HepG2 (cell line): ENCODE measurements around the gene BAIAP2L2. TPM values are rescaled to one million over a fixed set of nuclear protein-coding genes. Genes with fewer than 3 reads are reported as not detected.
A peak's percentile ranks its signal among the peaks of the same experiment; 100 is the strongest.

Experiments
- CBX1 ChIP-seq: IDR thresholded peaks from one replicate; pipeline ENCODE4 v1.6.1; 2016; ENCODE audit warnings: antibody characterized with exemption, low read depth
- HMGXB3 ChIP-seq: sonication (generic); formaldehyde crosslinking; IDR thresholded peaks from 2 replicates; pipeline ENCODE4 v1.4.0; 2020; ENCODE audit warnings: missing genetic modification reagents, borderline replicate concordance
- HNF4A ChIP-seq: sonication (generic); formaldehyde crosslinking; IDR thresholded peaks from 2 replicates; pipeline ENCODE4 v1.4.0; 2020; ENCODE audit warnings: missing genetic modification reagents
- KAT8 ChIP-seq: IDR thresholded peaks from 2 replicates; pipeline ENCODE4 v1.6.1; 2016; ENCODE audit warnings: missing genetic modification reagents, missing compliant biosample characterization
- MLXIP ChIP-seq: sonication (generic); formaldehyde crosslinking; IDR thresholded peaks from 2 replicates; pipeline ENCODE4 v1.9.0; 2021; ENCODE audit warnings: missing genetic modification reagents, borderline replicate concordance
- NBN ChIP-seq: fragments of 450-650 bp; conservative IDR thresholded peaks from 2 replicates; pipeline ENCODE4 v1.6.1; 2017
- REST ChIP-seq, 2 experiments: IDR thresholded peaks; 2 replicates each; pipeline ENCODE4 v1.6.1; 2011 to 2012; ENCODE audit warnings: low read length in 2 of 2, borderline replicate concordance in 1 of 2, low read depth in 1 of 2, mild to moderate bottlenecking in 1 of 2, moderate library complexity in 1 of 2
- SATB2 ChIP-seq: sonication (generic); formaldehyde crosslinking; IDR thresholded peaks from 2 replicates; pipeline ENCODE4 v1.5.0; 2020; ENCODE audit warnings: missing genetic modification reagents
- SMAD1 ChIP-seq: sonication (generic); formaldehyde crosslinking; IDR thresholded peaks from 2 replicates; pipeline ENCODE4 v1.4.0; 2020; ENCODE audit warnings: missing genetic modification reagents, low read depth, mild to moderate bottlenecking, borderline replicate concordance
- SMARCE1 ChIP-seq: fragments of 450-650 bp; IDR thresholded peaks from 2 replicates; pipeline ENCODE4 v1.6.1; 2017; ENCODE audit warnings: borderline replicate concordance
- SRY ChIP-seq: sonication (generic); formaldehyde crosslinking; IDR thresholded peaks from 2 replicates; pipeline ENCODE4 v1.8.0; 2022; ENCODE audit warnings: mild to moderate bottlenecking, missing genetic modification reagents
- TAF15 ChIP-seq: fragments of 200-400 bp; formaldehyde crosslinking; IDR thresholded peaks from one replicate; pipeline ENCODE4 v1.6.1; 2018; ENCODE audit warnings: mild to moderate bottlenecking, low read depth, low read length; ENCODE audit not compliant: poor library complexity, severe bottlenecking
- U2AF1 ChIP-seq: fragments of 200-400 bp; formaldehyde crosslinking; optimal IDR thresholded peaks from 2 replicates; pipeline ENCODE3; 2017; ENCODE audit warnings: mild to moderate bottlenecking, low read depth, low read length
- ZKSCAN1 ChIP-seq: fragments of 150-350 bp; IDR thresholded peaks from 2 replicates; pipeline ENCODE4 v1.6.1; 2014; ENCODE audit warnings: low read length
- ZMYM2 ChIP-seq: sonication (generic); formaldehyde crosslinking; IDR thresholded peaks from 2 replicates; pipeline ENCODE4 v1.8.0; 2022; ENCODE audit warnings: mild to moderate bottlenecking, missing genetic modification reagents
- ZNF280B ChIP-seq: sonication (generic); formaldehyde crosslinking; IDR thresholded peaks from 2 replicates; pipeline ENCODE4 v1.5.0; 2020; ENCODE audit warnings: missing genetic modification reagents, mild to moderate bottlenecking, borderline replicate concordance
- ZZZ3 ChIP-seq: sonication (generic); formaldehyde crosslinking; IDR thresholded peaks from 2 replicates; pipeline ENCODE4 v1.4.0; 2020; ENCODE audit warnings: missing genetic modification reagents, mild to moderate bottlenecking, borderline replicate concordance
- polyA plus RNA-seq, 8 experiments: library from polyadenylated mRNA; depleted of rRNA in 3 of 8; stranded (reverse) in 7 of 8; unstranded in 1 of 8; fragments of >200 nt; fragmentation: Illumina TruSeq in 4 of 8; extraction: Trizol in 4 of 8; gene quantifications; 2 replicates each; pipeline versions ENCODE4 v1.2.1 to v1.2.3, GENCODE V29; 2011 to 2016; ENCODE audit warnings: low read depth in 4 of 8, missing spikeins in 1 of 8, mixed read lengths in 1 of 8; ENCODE audit not compliant: insufficient read depth in 1 of 8
- total RNA-seq, 5 experiments: library from RNA; depleted of rRNA; stranded (reverse); fragments of >200 nt; fragmentation: Illumina TruSeq; extraction: Trizol; gene quantifications; 2 replicates each; pipeline ENCODE4 v1.2.3, GENCODE V29; 2016; ENCODE audit warnings: low read depth in 1 of 5

The BAIAP2L2 gene
- total and polyA plus RNA-seq, 2 of the 13 experiments (the other 11 are each of a cell fraction or from before 2014, with no cell fraction given) = 4.4 to 7.5 TPM

GRCh38 chr22:38107692-38108515 is 2.6 kb downstream of the BAIAP2L2 start (continued):
- TF ChIP-seq REST (IDR thresholded peaks at IDR 0.05; ENCODE audit: borderline replicate concordance in 1 of 2, low read depth in 1 of 2, low read length in 2 of 2) = no peak
- TF ChIP-seq TAF15 = no peak
- TF ChIP-seq HNF4A = peak; percentile 95
- TF ChIP-seq MLXIP = no peak
- TF ChIP-seq SMARCE1 = no peak
- no peak for TF ChIP-seq SATB2 (CRISPR knock-in tag)
- TF ChIP-seq ZMYM2 (CRISPR knock-in tag) = no peak
- peak; percentile 55 for TF ChIP-seq KAT8
- no peak for TF ChIP-seq ZNF280B (CRISPR knock-in tag)
- no peak for TF ChIP-seq ZZZ3 (CRISPR knock-in tag)
- TF ChIP-seq HMGXB3 = no peak
- no peak for TF ChIP-seq CBX1
- no peak for TF ChIP-seq ZKSCAN1
- TF ChIP-seq U2AF1 = no peak
- TF ChIP-seq SMAD1 (CRISPR knock-in tag) = no peak
- no peak for TF ChIP-seq SRY (CRISPR knock-in tag)
- no peak for TF ChIP-seq NBN
